Measurements from ENCODE around the gene HOXB13. TPM values are rescaled to one million over a fixed set of nuclear protein-coding genes. Genes with fewer than 3 reads are reported as not detected.

HOXB13 gene
- total RNA-seq, 1 experiment from 2014 or later = not detected

GRCh38 chr17:48734333-48735061 lies 5.9 kb upstream of the HOXB13 start:
- Histone ChIP-seq H2BK120ac (ENCODE audit: low read depth, low read length, poor library complexity, severe bottlenecking) (no peak overlapping the region), H3K79me2 (ENCODE audit: insufficient read depth, low read length) (no peaks in the 10 kb centered on the region), H4K5ac (ENCODE audit: insufficient read length, low read depth, low read length) (no peak overlapping the region), H3K4me1 (ENCODE audit: insufficient read depth, low read length) (no peaks in the 10 kb centered on the region), H3T11ph (ENCODE audit: low read length) (no peak overlapping the region), H2BK12ac (ENCODE audit: insufficient read length, low read depth, low read length) (no peak overlapping the region), H3K56ac (ENCODE audit: insufficient read length, low read depth, low read length) (no peak overlapping the region), H3K9me3 (ENCODE audit: control insufficient read depth, low read depth, low read length) (no peaks in the 10 kb centered on the region), H2BK5ac (ENCODE audit: insufficient read length, low read length) (no peak overlapping the region), H3K9ac (ENCODE audit: extremely low read depth, insufficient read length, low read length) (no peak overlapping the region), H3K79me1 (ENCODE audit: insufficient read depth, low read depth, low read length, poor library complexity, severe bottlenecking) (no peaks in the 10 kb centered on the region), H2AFZ (ENCODE audit: low read length) (no peak overlapping the region), H3K27me3 (ENCODE audit: insufficient read depth, low read length) (peaks cover 99% of the 10 kb centered on the region), H3K23ac (ENCODE audit: insufficient read length, low read depth, low read length) (no peak overlapping the region), H3K18ac (ENCODE audit: insufficient read length, low read depth, low read length) (no peak overlapping the region), H3K14ac (ENCODE audit: insufficient read depth, low read length) (no peak overlapping the region), H2AK5ac (ENCODE audit: insufficient read length, low read length) (no peak overlapping the region), H2BK20ac (ENCODE audit: low read depth, low read length, poor library complexity, severe bottlenecking) (no peak overlapping the region), H4K8ac (replicated peaks; ENCODE audit: insufficient read length, low read depth, low read length) (no peak overlapping the region), H3K23me2 (ENCODE audit: insufficient read length, low read depth, low read length, poor library complexity, severe bottlenecking) (no peaks in the 10 kb centered on the region), H3K4ac (ENCODE audit: low read depth, low read length) (no peak overlapping the region), H3K4me2 (ENCODE audit: insufficient read depth, insufficient read length, low read length) (no peak overlapping the region), H4K20me1 (ENCODE audit: control insufficient read depth, insufficient read depth, insufficient read length) (peaks cover 2% of the 10 kb centered on the region), H2BK15ac (ENCODE audit: low read depth, low read length) (no peak overlapping the region), H4K91ac (ENCODE audit: insufficient read length, low read depth, low read length) (no peak overlapping the region), H3K27ac (ENCODE audit: insufficient read length, low read depth, low read length) (no peak overlapping the region)
- H3K4me3 Mint-ChIP-seq = no peak overlapping the region
- H3K27me3 Mint-ChIP-seq (ENCODE audit: low read depth) = peaks cover 100% of the 10 kb centered on the region
- DNase-seq = no peak
- H3K9me3 Mint-ChIP-seq = peaks cover 0 to 14% of the 10 kb centered on the region in 2 experiments; a peak in 2 of 5 replicates
- H3K36me3 Mint-ChIP-seq (ENCODE audit: insufficient read depth in 1 of 3, low read depth in 3 of 3) = no peaks in the 10 kb centered on the region
- H3K4me1 Mint-ChIP-seq = peaks cover 15 to 18% of the 10 kb centered on the region in 2 experiments
- TF ChIP-seq, protein P1, sequence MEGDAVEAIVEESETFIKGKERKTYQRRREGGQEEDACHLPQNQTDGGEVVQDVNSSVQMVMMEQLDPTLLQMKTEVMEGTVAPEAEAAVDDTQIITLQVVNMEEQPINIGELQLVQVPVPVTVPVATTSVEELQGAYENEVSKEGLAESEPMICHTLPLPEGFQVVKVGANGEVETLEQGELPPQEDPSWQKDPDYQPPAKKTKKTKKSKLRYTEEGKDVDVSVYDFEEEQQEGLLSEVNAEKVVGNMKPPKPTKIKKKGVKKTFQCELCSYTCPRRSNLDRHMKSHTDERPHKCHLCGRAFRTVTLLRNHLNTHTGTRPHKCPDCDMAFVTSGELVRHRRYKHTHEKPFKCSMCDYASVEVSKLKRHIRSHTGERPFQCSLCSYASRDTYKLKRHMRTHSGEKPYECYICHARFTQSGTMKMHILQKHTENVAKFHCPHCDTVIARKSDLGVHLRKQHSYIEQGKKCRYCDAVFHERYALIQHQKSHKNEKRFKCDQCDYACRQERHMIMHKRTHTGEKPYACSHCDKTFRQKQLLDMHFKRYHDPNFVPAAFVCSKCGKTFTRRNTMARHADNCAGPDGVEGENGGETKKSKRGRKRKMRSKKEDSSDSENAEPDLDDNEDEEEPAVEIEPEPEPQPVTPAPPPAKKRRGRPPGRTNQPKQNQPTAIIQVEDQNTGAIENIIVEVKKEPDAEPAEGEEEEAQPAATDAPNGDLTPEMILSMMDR (conservative IDR thresholded peaks at IDR 0.05) = no peak
- WGBS (ENCODE audit: extremely low coverage, insufficient read length, low lambda C conversion rate) = no CpG with 5 or more reads among the region's 14 CpGs
- H3K27ac Mint-ChIP-seq = no peak overlapping the region
